ENCODE measurements around the gene APOBEC4.

DNA sequence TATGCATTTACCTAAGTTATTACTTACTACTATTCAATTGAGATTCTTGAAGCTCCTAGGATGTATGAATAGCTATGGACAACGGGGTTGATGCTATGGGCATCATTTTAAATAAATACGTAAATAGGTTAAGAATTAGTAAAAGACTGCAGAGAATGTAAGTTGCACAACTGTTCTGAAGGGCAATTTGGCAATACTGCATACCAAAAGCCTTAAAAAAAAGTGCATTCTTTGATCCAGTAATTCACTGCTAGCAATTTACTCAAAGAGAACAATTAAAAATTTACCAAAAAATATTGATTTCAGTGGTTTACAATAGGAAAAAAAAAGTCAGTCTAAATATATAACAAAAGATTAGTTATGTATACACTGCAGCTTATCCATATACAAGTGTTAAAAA lies 21.0 kb downstream of the APOBEC4 start:
- no peak for TF ChIP-seq POLR2A (IDR thresholded peaks at IDR 0.05)
- TF ChIP-seq, protein P1, sequence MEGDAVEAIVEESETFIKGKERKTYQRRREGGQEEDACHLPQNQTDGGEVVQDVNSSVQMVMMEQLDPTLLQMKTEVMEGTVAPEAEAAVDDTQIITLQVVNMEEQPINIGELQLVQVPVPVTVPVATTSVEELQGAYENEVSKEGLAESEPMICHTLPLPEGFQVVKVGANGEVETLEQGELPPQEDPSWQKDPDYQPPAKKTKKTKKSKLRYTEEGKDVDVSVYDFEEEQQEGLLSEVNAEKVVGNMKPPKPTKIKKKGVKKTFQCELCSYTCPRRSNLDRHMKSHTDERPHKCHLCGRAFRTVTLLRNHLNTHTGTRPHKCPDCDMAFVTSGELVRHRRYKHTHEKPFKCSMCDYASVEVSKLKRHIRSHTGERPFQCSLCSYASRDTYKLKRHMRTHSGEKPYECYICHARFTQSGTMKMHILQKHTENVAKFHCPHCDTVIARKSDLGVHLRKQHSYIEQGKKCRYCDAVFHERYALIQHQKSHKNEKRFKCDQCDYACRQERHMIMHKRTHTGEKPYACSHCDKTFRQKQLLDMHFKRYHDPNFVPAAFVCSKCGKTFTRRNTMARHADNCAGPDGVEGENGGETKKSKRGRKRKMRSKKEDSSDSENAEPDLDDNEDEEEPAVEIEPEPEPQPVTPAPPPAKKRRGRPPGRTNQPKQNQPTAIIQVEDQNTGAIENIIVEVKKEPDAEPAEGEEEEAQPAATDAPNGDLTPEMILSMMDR (IDR thresholded peaks at IDR 0.05) = no peak
- no peak for TF ChIP-seq POLR2AphosphoS5 (IDR thresholded peaks at IDR 0.05)

Data from stomach (tissue), 4 donors.